Pons (tissue), 1 donor: Measurements from ENCODE around the gene CACFD1.
A peak's percentile ranks its signal among the peaks of the same experiment; 100 is the strongest.
"Not testable (repeated sequence)": the region's sequence is repeated elsewhere in the genome, so short reads cannot be mapped to it uniquely, and the experiment has no call there.

Source experiments
- DNase-seq: peaks from one replicate; pipeline ENCODE4 v3.0.0-alpha.2; 2016; ENCODE audit warnings: low spot score

The CACFD1 gene

GRCh38 chr9:133440874-133441273 lies 18.9 kb upstream of the CACFD1 start:
- no peak for DNase-seq

DNA sequence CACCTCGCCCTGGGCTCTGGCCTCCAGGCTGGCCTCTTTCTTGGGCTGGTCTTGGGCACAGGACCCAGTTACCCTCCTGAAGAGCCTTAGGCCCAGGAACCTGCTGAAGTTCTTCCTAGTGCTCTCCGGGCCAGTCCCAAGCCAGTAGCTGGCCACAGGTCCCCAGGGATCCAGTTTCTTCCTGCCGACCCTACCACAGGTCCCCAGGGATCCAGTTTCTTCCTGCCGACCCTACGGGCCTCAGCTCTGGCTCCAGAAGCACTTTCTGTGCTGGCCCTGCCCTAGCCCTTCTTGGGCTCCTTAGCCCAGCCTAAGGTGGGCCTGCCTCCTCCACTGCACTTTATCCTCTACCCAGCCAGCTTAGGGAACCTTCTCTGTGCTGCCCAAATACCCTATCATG lies 18.2 kb upstream of the CACFD1 start:
- DNase-seq, result no peak

DNA sequence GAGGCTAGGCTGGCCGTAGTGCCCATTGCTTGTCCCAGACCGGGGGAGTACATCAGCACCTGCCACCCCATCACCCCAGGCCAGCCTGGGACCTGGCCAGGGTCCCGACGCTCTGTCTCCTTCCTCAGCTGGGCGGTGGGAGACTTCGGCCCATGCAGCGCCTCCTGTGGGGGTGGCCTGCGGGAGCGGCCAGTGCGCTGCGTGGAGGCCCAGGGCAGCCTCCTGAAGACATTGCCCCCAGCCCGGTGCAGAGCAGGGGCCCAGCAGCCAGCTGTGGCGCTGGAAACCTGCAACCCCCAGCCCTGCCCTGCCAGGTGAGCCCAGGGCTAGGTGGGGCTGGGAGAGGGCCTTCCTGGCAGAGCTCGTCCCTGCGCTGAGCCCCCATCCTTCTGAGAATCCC lies 16.5 kb upstream of the CACFD1 start:
- DNase-seq, result no peak

DNA sequence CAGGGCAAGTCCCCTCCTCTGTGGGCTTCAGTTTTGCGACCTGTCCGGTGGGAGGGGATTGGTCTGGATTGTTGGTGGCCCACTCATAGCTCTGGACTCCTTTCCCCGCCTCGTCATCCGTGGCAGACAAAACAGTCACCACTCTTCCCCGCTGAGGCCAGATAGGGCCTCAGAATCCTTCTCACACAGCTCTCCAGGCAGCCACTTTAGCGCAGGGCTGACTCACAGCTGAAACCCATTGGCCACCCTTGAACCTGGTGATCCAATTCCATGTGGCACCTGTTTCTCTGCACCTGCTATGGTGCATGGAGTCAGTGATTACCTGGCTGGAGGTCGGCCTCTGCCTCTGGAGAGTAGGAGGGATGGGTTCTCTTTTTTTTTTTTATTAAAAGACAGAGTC lies 15.8 kb upstream of the CACFD1 start:
- no peak for DNase-seq

GRCh38 chr9:133445293-133445969 lies 14.3 kb upstream of the CACFD1 start:
- no peak for DNase-seq

- DNase-seq, result no peak
Observed at GRCh38 chr9:133448487-133448972, 11.2 kb upstream of the CACFD1 start.

- DNase-seq, result no peak
Observed at GRCh38 chr9:133449760-133450159, 10.0 kb upstream of the CACFD1 start.

GRCh38 chr9:133451865-133452264 lies 7.9 kb upstream of the CACFD1 start:
- DNase-seq, result not testable (repeated sequence)

DNA sequence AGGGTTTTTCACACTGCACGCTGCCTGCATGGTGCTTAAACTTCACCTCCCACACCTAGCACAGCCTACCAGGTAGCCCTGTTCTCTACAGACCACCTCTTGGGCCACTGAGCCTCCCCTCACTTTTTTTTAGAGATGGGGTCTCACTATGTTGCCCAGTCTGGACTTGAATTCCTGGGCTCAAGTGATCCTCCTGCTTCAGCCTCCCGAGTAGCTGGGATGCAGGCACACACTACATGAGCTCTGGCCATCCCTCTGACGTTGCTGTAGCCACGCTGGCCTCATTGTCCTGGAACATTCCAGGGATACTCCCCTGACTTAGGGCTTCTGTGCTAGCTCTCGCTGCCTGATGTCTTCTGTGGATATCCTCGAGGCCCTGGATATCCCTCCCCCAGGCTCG lies 7.2 kb upstream of the CACFD1 start:
- DNase-seq, result no peak

DNA sequence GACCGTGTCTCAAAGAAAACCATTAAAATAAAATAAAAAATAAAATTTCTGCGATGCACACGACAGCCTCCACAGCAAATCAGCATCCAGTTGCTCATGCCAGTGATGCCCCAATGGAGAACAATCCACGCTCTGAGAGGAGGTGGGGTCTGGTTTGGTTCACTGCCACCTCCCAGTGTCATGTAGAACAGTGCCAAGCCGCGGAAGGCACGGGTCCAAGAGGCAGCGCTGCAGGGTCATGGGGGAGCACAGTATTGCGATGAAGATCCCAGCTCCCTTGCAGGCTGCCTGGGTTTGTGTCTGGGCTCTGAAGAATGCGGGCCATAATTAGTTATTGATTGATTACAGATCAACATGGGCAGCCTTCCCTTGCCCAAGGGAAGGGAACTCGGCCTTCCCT lies 6.1 kb upstream of the CACFD1 start:
- DNase-seq, result peak; percentile 34

DNA sequence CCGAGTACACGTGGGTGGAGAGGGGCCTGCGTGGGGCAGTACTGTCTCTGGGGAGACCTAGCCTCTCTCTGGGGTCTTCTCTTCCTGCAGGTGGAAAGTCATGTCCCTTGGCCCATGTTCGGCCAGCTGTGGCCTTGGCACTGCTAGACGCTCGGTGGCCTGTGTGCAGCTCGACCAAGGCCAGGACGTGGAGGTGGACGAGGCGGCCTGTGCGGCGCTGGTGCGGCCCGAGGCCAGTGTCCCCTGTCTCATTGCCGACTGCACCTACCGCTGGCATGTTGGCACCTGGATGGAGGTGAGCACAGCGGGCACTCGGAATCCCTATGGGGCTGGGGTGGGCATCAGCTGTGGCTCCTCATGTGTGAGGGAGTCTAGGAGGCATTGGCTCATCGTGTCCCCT lies 5.5 kb upstream of the CACFD1 start:
- no peak for DNase-seq

DNA sequence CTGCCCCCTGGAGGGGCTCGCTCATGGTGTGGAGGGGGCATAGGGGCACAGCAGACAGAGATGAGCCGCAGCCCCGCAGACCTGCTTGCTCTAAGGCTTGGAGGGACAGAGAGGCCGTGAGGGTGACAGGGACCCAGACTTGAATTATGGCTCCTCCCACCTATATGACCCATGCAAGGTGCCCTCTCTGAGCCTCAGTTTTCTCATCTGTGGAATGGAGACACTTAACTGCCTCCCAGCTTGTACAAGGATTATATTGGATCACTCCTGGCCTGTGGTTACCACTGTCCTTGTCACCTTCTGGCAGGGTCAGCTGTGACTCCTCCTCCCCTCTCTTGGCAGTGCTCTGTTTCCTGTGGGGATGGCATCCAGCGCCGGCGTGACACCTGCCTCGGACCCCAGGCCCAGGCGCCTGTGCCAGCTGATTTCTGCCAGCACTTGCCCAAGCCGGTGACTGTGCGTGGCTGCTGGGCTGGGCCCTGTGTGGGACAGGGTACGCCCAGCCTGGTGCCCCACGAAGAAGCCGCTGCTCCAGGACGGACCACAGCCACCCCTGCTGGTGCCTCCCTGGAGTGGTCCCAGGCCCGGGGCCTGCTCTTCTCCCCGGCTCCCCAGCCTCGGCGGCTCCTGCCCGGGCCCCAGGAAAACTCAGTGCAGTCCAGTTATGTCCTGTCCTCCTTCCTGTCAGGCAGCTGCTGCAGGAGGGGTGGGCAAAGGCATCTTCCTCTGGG lies 4.7 kb upstream of the CACFD1 start:
- DNase-seq, result no peak

- no peak for DNase-seq
Observed at GRCh38 chr9:133455936-133456335, 3.8 kb upstream of the CACFD1 start.

DNA sequence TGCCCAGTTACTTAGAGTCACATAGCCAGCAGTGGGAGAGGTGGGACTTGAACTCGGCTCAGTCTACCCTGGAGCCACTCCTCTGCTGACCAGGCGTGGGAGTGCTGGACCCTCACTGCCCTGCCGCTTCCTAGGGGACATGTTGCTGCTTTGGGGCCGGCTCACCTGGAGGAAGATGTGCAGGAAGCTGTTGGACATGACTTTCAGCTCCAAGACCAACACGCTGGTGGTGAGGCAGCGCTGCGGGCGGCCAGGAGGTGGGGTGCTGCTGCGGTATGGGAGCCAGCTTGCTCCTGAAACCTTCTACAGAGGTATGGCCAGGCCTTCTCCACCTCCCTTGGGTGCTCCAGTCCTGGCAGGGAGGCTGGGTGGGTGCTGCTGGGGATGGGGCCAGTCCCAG lies 3.4 kb upstream of the CACFD1 start:
- DNase-seq, result no peak

- no peak for DNase-seq
Observed at GRCh38 chr9:133457233-133457632, 2.5 kb upstream of the CACFD1 start.

DNA sequence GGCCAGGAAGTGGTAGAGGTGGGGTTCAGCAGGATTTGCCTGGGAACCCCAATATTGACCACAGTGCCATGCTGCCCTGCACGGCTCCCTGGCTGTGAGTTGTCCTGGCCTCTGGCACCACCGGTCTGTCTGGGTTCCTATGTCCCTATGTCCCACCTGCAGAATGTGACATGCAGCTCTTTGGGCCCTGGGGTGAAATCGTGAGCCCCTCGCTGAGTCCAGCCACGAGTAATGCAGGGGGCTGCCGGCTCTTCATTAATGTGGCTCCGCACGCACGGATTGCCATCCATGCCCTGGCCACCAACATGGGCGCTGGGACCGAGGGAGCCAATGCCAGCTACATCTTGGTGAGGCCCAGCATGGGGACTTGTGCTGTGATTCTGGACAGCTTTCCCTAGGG lies 2.0 kb upstream of the CACFD1 start:
- DNase-seq, result no peak

- DNase-seq, result peak; percentile 19
Observed at GRCh38 chr9:133458643-133459312, 1.0 kb upstream of the CACFD1 start.

GRCh38 chr9:133460405-133461175 lies 812 bp downstream of the CACFD1 start:
- peak; percentile 43 for DNase-seq

DNA sequence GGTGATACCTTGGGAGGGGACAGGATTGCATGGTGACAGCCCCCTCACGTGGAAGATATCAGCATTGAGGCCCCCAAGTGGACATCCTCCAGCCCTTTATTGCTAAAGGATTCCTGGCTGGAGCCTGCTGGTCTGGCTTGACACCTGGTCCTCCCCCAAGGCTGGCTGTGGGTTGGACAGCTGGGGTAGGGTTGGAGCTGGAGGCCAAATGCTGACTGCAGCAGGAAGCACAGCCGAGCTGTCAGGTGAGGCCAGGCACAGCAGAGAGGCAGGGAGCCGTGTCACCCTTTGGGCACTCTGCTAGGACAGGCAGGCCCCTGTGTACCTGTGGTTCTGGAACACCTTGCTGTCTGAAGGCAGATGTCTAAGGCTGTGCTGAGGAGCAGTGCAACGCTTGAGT lies 2.2 kb downstream of the CACFD1 start:
- DNase-seq, result no peak

DNA sequence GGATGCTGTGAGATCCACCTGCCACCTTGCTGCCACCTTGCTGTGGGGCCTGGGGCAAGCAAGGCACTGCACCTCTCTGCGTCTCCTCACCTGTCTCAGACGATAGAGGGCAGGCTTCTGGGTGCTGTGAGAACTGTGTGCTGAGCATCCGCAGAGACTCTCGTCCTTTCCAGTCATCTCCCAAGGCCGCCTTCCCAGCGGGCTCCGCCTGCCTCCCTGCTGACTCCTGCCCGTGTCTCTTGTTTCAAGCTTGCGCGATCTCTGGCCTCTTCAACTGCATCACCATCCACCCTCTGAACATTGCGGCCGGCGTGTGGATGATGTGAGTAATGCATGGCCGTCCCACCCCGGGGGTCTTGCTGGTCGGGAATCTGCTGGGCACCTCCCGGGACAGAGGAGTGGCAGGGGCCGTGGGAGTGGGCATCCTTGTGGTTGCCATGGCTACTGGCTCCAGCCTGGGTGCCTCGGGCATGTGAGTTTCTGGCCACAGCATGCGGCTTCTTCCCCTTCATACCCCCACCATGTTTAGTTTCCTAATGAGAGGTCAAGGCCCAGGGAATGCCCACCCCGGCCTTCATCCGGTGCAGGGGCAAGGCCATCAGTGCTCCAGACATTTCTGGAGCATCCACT lies 3.6 kb downstream of the CACFD1 start:
- DNase-seq, result no peak

- no peak for DNase-seq
Observed at GRCh38 chr9:133463864-133464615, 4.3 kb downstream of the CACFD1 start.
